ENCODE measurements around the gene NDUFAF2. TPM values are rescaled to one million over a fixed set of nuclear protein-coding genes. Genes with fewer than 3 reads are reported as not detected.

Gene NDUFAF2
- total RNA-seq, 4 donors from 2014 or later: 25.9 to 39.0 (median 27.0) TPM

- TF ChIP-seq CTCF (IDR thresholded peaks at IDR 0.05): no peak
- DNase-seq (ENCODE audit: low spot score) (no peak), ATAC-seq (ENCODE audit: low FRiP score) (no peak)
These were observed 56.6 kb downstream of the NDUFAF2 start for GRCh38 chr5:61001647-61002046.

DNA sequence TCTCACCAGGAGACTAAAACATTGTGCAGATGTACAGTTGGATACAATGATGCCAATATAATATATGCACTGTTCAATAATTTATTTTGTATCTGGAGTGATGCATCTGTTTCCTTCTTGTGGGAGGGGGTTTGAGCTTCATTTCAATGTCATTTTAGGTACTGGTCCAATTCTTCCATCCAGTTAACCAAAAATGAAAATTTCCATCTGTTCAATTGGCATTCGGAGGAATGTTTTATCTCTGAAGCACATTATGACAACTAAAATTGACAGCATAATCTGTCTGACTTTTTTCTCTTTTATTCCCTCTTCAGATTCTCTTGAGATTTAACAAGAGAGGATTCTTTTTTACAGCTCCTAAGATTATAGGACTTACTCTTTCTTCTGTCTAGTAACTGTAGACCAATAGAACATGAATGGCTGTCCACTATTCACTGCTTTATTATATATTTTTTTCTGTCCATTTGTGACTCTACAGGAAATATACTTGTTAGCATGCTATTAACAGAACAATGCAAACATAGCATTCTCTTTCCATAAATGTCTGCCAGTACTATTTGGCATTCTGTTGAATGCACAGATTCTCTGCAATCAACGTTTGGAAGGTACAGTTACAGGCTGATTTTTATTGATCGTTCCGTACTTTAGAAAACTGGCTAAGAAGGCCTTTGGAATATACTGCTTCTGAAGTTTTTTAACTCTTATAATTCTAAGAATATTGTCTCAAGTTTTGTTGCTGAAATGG is 57.8 kb downstream of the NDUFAF2 start:
- no peak for TF ChIP-seq CTCF (IDR thresholded peaks at IDR 0.05)
- ATAC-seq (ENCODE audit: low FRiP score): no peak
- DNase-seq (ENCODE audit: low spot score): no peak

DNA sequence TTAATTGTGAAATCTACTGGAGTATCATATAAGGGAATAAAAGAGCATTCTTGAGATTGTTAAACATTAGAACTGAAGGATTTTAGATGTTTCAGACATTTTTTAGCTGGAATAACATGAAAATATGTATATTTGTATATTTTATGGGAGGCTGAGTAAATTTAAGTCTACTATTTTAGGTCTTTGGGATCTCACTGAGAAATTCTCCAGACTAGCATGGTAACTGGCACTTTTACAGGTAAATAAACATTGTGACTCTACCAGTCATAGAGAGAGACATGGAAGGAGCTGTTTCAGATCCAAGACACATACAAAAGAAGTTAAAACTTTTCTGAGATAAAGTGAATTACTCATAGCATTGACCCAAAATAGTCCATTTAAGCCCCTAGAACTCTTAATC is 59.4 kb downstream of the NDUFAF2 start:
- no peak for TF ChIP-seq CTCF (IDR thresholded peaks at IDR 0.05)
- DNase-seq (ENCODE audit: low spot score) (no peak), ATAC-seq (ENCODE audit: low FRiP score) (no peak)

DNA sequence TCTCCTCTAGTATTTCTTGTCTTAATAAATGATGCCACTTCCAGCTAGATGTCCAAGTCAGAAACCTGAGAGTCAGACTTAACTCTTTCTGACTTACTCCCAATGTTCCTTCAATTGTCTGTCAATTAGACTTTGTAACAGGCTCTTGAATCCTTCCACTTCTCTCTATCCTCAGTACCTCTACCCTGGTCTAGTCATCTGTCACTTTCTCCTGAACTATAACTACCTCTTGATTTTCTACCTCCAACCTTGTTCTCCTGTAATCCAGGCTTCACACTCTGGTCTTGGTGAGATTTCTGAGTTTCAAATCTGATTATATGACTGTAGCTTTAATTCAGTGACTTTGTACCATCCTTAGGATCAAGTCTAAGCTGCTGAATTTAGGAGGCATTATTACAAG is 64.9 kb downstream of the NDUFAF2 start:
- ATAC-seq (ENCODE audit: low FRiP score) (no peak), DNase-seq (ENCODE audit: low spot score) (no peak)
- no peak for TF ChIP-seq CTCF (IDR thresholded peaks at IDR 0.05)

DNA sequence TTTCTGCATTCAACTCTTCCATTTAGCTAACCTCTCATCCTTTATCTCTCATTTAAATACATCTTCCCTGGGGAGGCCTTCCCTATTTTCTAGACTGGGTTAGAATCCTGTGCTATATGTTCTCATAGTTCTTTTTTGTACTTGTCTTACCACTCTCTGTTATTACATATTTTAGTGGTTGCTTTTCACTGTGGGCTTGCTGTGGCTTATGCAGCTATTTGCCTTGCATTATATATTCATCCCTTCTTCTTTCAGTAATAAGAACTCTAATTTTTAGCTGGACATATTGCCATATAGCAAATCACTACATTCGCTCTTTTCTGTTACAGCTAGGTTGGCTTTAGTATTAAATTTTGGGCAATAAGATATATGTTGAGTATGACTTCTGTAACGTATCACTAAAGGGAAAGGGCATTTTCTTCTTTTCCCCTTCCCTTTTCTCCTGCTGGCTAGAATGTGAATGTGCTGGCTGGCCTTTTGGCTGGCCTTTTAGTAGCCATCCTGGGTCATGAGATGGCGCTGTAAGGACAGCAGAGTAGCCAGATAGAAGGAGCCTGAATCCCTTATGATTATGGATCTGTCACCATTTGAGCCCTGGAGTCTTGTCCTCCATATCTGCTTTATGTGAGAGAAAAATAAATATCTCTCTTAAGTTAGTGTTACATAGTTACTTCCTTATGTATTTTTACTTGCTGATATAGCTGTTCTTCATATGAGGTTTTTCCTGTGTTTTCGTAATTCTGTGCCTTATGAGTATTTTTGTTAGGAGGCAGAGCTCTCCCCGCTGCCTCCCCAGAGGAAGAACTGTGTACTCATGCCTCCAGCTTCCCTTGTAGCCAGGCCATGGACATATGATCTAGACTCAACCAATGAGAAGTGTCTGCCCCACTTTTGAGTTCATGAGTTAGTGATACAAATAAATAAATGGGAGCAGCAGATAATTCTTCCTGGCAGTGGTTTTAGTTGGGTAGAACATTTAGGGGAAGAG is 65.8 kb downstream of the NDUFAF2 start:
- no peak for ATAC-seq (ENCODE audit: low FRiP score)
- DNase-seq (ENCODE audit: low spot score): no peak
- no peak for TF ChIP-seq CTCF (IDR thresholded peaks at IDR 0.05)

DNA sequence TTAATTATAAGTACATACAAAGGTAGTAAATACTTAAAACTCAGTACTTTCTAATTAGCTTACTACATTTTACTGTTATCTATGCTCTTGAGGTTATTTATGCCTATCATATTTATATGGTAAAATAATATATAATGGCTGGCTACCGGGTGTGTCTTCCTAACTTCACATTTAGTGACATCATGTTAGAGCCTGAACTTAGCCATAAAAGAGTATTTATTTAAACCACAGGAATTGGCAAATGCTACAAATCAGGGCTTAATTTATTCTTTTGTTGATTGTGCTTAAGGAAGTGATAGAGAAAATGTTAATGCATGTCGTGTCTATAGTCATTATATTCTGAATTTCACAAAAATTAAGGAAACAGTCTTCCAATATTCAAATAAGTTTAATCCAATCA is 73.1 kb downstream of the NDUFAF2 start:
- no peak for DNase-seq (ENCODE audit: low spot score)
- no peak for ATAC-seq (ENCODE audit: low FRiP score)
- no peak for TF ChIP-seq CTCF (IDR thresholded peaks at IDR 0.05)

All from omental fat pad (tissue), 4 donors.